K562 (cell line): ENCODE data around the gene AHCYL2. TPM values are rescaled to one million over a fixed set of nuclear protein-coding genes. Genes with fewer than 3 reads are reported as not detected.

Source experiments
- ARHGAP35 ChIP-seq: fragments of 450-650 bp; IDR thresholded peaks from 2 replicates; pipeline ENCODE4 v1.6.1; 2018; ENCODE audit not compliant: partially characterized antibody
- ARID1B ChIP-seq: fragments of 450-650 bp; IDR thresholded peaks from 2 replicates; pipeline ENCODE4 v1.6.1; 2016; ENCODE audit warnings: antibody characterized with exemption, mild to moderate bottlenecking, inconsistent platforms
- ARID2 ChIP-seq: fragments of 450-650 bp; IDR thresholded peaks from 2 replicates; pipeline ENCODE4 v1.6.1; 2017; ENCODE audit warnings: antibody characterized with exemption, mild to moderate bottlenecking
- ARNT ChIP-seq, 2 experiments: fragments of 450-650 bp; IDR thresholded peaks; 2 replicates each; pipeline ENCODE4 v1.6.1; 2016; ENCODE audit warnings: mild to moderate bottlenecking in 1 of 2
- CTBP1 ChIP-seq: fragments of 450-650 bp; IDR thresholded peaks from 2 replicates; pipeline ENCODE4 v1.6.1; 2016; ENCODE audit warnings: borderline replicate concordance
- DMBX1 ChIP-seq: fragments of 250-450 bp; sonication (Bioruptor Pico); IDR thresholded peaks from 2 replicates; pipeline ENCODE4 v1.8.0; 2022; ENCODE audit warnings: inconsistent platforms, mild to moderate bottlenecking, moderate library complexity, borderline replicate concordance
- FIP1L1 ChIP-seq: fragments of 200-400 bp; formaldehyde crosslinking; IDR thresholded peaks from 2 replicates; pipeline ENCODE4 v1.6.1; 2018; ENCODE audit warnings: mild to moderate bottlenecking, low read depth, low read length; ENCODE audit not compliant: poor library complexity, severe bottlenecking
- FOXJ3 ChIP-seq: sonication (generic); formaldehyde crosslinking; IDR thresholded peaks from 2 replicates; pipeline ENCODE4 v1.4.0; 2020; ENCODE audit warnings: mild to moderate bottlenecking, missing genetic modification reagents
- GATA2 ChIP-seq: sonication (generic); formaldehyde crosslinking; IDR thresholded peaks from 2 replicates; pipeline ENCODE4 v1.4.0; 2020; ENCODE audit warnings: mild to moderate bottlenecking, missing genetic modification reagents
- KLF1 ChIP-seq: fragments of 450-650 bp; IDR thresholded peaks from 2 replicates; pipeline ENCODE4 v1.6.1; 2016; ENCODE audit warnings: missing genetic modification characterization, missing compliant biosample characterization
- MCM2 ChIP-seq: fragments of 450-650 bp; IDR thresholded peaks from 2 replicates; pipeline ENCODE4 v1.6.1; 2017; ENCODE audit warnings: low read depth, mild to moderate bottlenecking
- PHB ChIP-seq: fragments of 250-450 bp; sonication (Bioruptor Pico); IDR thresholded peaks from 2 replicates; pipeline ENCODE4 v1.5.0; 2021
- RBM34 ChIP-seq: fragments of 200-400 bp; formaldehyde crosslinking; IDR thresholded peaks from 2 replicates; pipeline ENCODE4 v1.6.1; 2018; ENCODE audit warnings: low read length, borderline replicate concordance; ENCODE audit not compliant: insufficient read depth
- STAT5B ChIP-seq: fragments of 250-450 bp; sonication (Bioruptor Pico); IDR thresholded peaks from 2 replicates; pipeline ENCODE4 v1.8.0; 2021; ENCODE audit warnings: mild to moderate bottlenecking, inconsistent platforms
- TAF15 ChIP-seq: fragments of 200-400 bp; formaldehyde crosslinking; IDR thresholded peaks from 2 replicates; pipeline ENCODE4 v1.6.1; 2017; ENCODE audit warnings: mild to moderate bottlenecking, low read depth, low read length, moderate library complexity
- YBX1 ChIP-seq: fragments of 450-650 bp; IDR thresholded peaks from 2 replicates; pipeline ENCODE4 v1.7.1; 2016; ENCODE audit warnings: mild to moderate bottlenecking
- YY1 ChIP-seq, 3 experiments: IDR thresholded peaks; 2 replicates each; pipeline ENCODE4 v1.6.1; 2011; ENCODE audit warnings: low read length in 2 of 3, mild to moderate bottlenecking in 2 of 3, moderate library complexity in 2 of 3, borderline replicate concordance in 1 of 3, control low read depth in 1 of 3, low read depth in 1 of 3; ENCODE audit not compliant: insufficient read depth in 3 of 3, insufficient replicate concordance in 2 of 3, control insufficient read depth in 1 of 3, insufficient read length in 1 of 3; ENCODE audit errors: extremely low read depth in 1 of 3
- ZBTB17 ChIP-seq: fragments of 450-650 bp; formaldehyde crosslinking; IDR thresholded peaks from 2 replicates; pipeline ENCODE4 v1.4.0; 2020; ENCODE audit warnings: mild to moderate bottlenecking
- ZC3H4 ChIP-seq: sonication (generic); formaldehyde crosslinking; IDR thresholded peaks from 2 replicates; pipeline ENCODE4 v1.9.0; 2021; ENCODE audit warnings: missing genetic modification reagents, borderline replicate concordance
- ZFP30 ChIP-seq: fragments of 250-450 bp; sonication (Bioruptor Pico); IDR thresholded peaks from 2 replicates; pipeline ENCODE4 v1.8.0; 2022; ENCODE audit warnings: moderate library complexity, mild to moderate bottlenecking, inconsistent platforms, borderline replicate concordance
- ZNF311 ChIP-seq: fragments of 250-450 bp; sonication (Bioruptor Pico); IDR thresholded peaks from 2 replicates; pipeline ENCODE4 v1.4.0; 2020; ENCODE audit warnings: mild to moderate bottlenecking, moderate library complexity
- ZNF324 ChIP-seq: fragments of 250-450 bp; sonication (Bioruptor Pico); IDR thresholded peaks from 2 replicates; pipeline ENCODE4 v1.4.0; 2020; ENCODE audit warnings: mild to moderate bottlenecking
- ZSCAN32 ChIP-seq: fragments of 450-650 bp; formaldehyde crosslinking; IDR thresholded peaks from 2 replicates; pipeline ENCODE4 v1.4.0; 2020; ENCODE audit warnings: mild to moderate bottlenecking, moderate library complexity
- polyA plus RNA-seq, 8 experiments: library from polyadenylated mRNA; depleted of rRNA in 4 of 8; stranded (reverse) in 5 of 8; unstranded in 3 of 8; fragments of >200 nt; fragmentation: Nextera tagmentation in 2 of 8; fragmentation: Illumina TruSeq in 1 of 8; extraction: Ambion mirVana in 2 of 8; extraction: Trizol in 1 of 8; gene quantifications; 2 replicates each; pipeline versions ENCODE4 v1.2.1 to v1.2.3, GENCODE V29; 2011 to 2014; ENCODE audit warnings: inconsistent platforms in 1 of 8, missing spikeins in 1 of 8
- total RNA-seq, 7 experiments: library from RNA; depleted of rRNA in 6 of 7; stranded (reverse); fragments of >200 nt in 6 of 7; fragmentation: Illumina TruSeq in 2 of 7; extraction: Trizol in 2 of 7; gene quantifications; 2 replicates each; pipeline versions ENCODE4 v1.2.1 to v1.2.3, GENCODE V29; 2011 to 2021; ENCODE audit warnings: low replicate concordance in 1 of 7
- TF ChIP-seq, protein P1 (sequence below): fragments of 250-450 bp; sonication (Bioruptor Pico); IDR thresholded peaks from 2 replicates; pipeline ENCODE4 v1.5.0; 2021
- TF ChIP-seq, protein P2 (sequence below): fragments of 450-650 bp; formaldehyde crosslinking; IDR thresholded peaks from 2 replicates; pipeline ENCODE4 v1.4.0; 2022; ENCODE audit warnings: missing genetic modification characterization
- TF ChIP-seq, protein P3 (sequence below), 2 experiments: IDR thresholded peaks; 2 replicates each; pipeline ENCODE4 v1.6.1; 2011; ENCODE audit warnings: borderline replicate concordance in 1 of 2, control low read depth in 1 of 2, low read depth in 1 of 2, low read length in 1 of 2, mild to moderate bottlenecking in 1 of 2, mixed read lengths in 1 of 2, moderate library complexity in 1 of 2; ENCODE audit not compliant: insufficient read depth in 1 of 2, insufficient read length in 1 of 2, poor library complexity in 1 of 2, severe bottlenecking in 1 of 2; ENCODE audit errors: extremely low read depth in 1 of 2

Gene AHCYL2
- total and polyA plus RNA-seq, 9 of the 15 experiments (the other 6 are each of a cell fraction or from before 2014, with no cell fraction given): 0.93 to 10.5 (median 5.2) TPM

DNA sequence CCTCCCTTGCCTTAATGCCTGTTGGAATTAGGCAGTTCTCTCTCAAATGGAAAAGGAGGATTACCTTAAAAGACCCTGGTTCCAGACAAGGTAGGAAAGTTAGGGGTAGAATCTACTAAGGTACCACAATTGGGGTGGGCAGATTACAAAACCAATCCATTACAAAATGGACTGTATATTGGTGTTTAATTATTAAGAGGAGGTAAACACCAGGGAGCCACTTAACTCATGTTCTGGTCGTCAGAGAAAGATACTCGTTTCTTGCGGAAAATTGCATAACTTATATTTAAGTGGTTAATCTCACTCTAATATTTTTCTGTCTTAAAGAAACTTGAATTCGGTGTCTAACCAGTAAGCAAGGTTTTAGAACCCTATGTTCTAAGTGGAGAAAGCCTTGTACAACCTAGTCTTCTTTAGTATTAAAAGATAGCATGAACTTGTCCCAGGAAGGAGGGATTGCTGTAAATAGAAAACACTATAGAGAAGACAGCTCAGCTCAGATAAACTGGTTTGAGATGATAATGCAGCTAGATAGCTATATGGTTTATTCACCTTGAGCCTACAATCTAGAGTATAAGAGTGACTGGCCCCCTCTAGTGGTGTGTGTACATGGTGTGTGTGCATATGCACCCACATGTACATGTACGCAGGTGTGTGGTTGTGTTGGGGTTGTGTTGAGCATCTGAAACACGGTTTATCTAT, 151.4 kb downstream of the AHCYL2 start (continued):
- TF ChIP-seq ZSCAN32 (CRISPR knock-in tag) (no peak), CTBP1 (no peak), ZC3H4 (no peak), GATA2 (CRISPR knock-in tag) (no peak), ZNF324 (CRISPR knock-in tag) (no peak), ARNT (IDR thresholded peaks at IDR 0.05) (no peak), FIP1L1 (no peak), TAF15 (no peak), ARID1B (no peak), STAT5B (CRISPR knock-in tag) (no peak), ZNF311 (CRISPR knock-in tag) (no peak), KLF1 (tag) (no peak), YBX1 (no peak), PHB (CRISPR knock-in tag) (no peak), YY1 (IDR thresholded peaks at IDR 0.05; ENCODE audit: borderline replicate concordance in 1 of 3, control insufficient read depth in 1 of 3, extremely low read depth in 1 of 3, insufficient read depth in 3 of 3, insufficient read length in 1 of 3, insufficient replicate concordance in 2 of 3, low read depth in 1 of 3, low read length in 2 of 3) (no peak), ARHGAP35 (no peak), ZFP30 (CRISPR knock-in tag) (no peak), ZBTB17 (CRISPR knock-in tag) (no peak), ARID2 (peak; percentile 53; the same call in 1 of the 2 replicates), RBM34 (no peak), DMBX1 (no peak), MCM2 (no peak), FOXJ3 (CRISPR knock-in tag) (no peak)
- TF ChIP-seq, protein P1, sequence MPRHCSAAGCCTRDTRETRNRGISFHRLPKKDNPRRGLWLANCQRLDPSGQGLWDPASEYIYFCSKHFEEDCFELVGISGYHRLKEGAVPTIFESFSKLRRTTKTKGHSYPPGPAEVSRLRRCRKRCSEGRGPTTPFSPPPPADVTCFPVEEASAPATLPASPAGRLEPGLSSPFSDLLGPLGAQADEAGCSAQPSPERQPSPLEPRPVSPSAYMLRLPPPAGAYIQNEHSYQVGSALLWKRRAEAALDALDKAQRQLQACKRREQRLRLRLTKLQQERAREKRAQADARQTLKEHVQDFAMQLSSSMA: no peak
- TF ChIP-seq, protein P2, sequence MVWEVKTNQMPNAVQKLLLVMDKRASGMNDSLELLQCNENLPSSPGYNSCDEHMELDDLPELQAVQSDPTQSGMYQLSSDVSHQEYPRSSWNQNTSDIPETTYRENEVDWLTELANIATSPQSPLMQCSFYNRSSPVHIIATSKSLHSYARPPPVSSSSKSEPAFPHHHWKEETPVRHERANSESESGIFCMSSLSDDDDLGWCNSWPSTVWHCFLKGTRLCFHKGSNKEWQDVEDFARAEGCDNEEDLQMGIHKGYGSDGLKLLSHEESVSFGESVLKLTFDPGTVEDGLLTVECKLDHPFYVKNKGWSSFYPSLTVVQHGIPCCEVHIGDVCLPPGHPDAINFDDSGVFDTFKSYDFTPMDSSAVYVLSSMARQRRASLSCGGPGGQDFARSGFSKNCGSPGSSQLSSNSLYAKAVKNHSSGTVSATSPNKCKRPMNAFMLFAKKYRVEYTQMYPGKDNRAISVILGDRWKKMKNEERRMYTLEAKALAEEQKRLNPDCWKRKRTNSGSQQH (CRISPR knock-in tag): no peak
- TF ChIP-seq, protein P3, sequence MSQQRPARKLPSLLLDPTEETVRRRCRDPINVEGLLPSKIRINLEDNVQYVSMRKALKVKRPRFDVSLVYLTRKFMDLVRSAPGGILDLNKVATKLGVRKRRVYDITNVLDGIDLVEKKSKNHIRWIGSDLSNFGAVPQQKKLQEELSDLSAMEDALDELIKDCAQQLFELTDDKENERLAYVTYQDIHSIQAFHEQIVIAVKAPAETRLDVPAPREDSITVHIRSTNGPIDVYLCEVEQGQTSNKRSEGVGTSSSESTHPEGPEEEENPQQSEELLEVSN (IDR thresholded peaks at IDR 0.05; ENCODE audit: borderline replicate concordance in 1 of 2, extremely low read depth in 1 of 2, insufficient read depth in 1 of 2, insufficient read length in 1 of 2, low read depth in 1 of 2, low read length in 1 of 2, poor library complexity in 1 of 2, severe bottlenecking in 1 of 2): no peak
